ENCODE measurements around the gene ERVK3-1.
A peak's percentile ranks its signal among the peaks of the same experiment; 100 is the strongest.
"Not testable (repeated sequence)": the region's sequence is repeated elsewhere in the genome, so short reads cannot be mapped to it uniquely, and the experiment has no call there.

ERVK3-1 gene

DNA sequence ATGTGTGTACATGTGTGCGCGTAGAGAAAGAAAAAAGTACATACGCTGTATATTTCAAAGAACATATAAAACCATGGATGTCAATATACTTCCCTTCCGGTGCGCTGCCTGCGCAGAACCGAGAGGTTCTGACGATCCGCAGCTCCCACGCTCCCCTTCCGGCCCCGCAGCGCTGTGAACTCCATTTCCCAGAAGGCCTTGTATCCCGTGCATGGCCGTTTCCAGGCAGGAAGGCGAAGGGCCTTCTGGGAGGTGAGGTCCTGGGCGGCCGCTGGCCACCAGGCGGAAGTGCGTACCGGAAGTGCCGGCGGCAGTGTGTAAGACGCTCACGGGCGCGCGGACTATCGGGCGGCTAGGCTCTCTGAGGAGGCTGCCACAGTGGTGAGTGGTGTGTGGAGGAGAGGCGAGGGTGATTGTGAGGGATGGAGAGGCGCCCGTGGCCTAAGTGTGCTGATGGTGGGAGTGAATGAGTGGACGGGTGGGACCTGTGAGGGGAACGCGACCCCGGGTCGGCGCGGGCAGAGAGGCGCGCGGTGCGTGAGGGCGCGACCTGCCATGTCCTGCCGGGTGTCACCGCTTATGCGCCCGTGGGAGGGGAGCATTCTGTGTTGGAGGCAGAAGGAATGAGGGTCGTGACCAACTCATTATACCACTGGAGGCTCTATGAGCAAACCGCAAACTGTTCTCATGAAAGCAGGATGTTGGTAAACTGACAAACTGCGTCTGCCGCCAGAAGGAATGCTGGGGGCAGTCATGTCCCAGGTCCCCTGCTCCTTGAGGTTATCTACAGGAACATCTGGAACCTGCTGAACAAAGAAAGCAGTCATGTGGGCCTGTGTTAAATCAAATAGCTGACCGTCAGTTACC is at the start of gene ERVK3-1:
TSS of gene ERVK3-1 (plus strand) at position 313 of the 867 bp plus-strand sequence. CDS start 6,792 bp downstream, outside the sequence.
- peak; percentile 93 for DNase-seq (ENCODE audit: low read depth)

DNA sequence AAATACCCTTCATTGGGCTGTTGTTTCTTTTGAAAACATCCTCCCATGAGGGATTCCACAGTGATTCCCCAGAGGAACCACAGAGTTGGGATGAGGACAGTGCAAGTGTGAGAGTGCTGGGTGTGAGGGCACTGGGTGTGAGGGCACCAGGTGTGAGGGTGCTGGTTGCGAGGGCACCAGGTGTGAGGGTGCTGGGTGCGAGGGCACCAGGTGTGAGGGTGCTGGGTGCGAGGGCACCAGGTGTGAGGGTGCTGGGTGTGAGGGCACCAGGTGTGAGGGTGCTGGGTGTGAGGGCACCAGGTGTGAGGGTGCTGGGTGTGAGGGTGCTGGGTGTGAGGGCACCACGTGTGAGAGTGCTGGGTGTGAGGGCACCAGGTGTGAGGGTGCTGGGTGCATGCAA is 46.9 kb upstream of the ERVK3-1 start:
- not testable (repeated sequence) for DNase-seq (ENCODE audit: low read depth)

GRCh38 chr19:58261600-58261967 is 43.6 kb upstream of the ERVK3-1 start:
- DNase-seq (ENCODE audit: low read depth) = no peak

DNA sequence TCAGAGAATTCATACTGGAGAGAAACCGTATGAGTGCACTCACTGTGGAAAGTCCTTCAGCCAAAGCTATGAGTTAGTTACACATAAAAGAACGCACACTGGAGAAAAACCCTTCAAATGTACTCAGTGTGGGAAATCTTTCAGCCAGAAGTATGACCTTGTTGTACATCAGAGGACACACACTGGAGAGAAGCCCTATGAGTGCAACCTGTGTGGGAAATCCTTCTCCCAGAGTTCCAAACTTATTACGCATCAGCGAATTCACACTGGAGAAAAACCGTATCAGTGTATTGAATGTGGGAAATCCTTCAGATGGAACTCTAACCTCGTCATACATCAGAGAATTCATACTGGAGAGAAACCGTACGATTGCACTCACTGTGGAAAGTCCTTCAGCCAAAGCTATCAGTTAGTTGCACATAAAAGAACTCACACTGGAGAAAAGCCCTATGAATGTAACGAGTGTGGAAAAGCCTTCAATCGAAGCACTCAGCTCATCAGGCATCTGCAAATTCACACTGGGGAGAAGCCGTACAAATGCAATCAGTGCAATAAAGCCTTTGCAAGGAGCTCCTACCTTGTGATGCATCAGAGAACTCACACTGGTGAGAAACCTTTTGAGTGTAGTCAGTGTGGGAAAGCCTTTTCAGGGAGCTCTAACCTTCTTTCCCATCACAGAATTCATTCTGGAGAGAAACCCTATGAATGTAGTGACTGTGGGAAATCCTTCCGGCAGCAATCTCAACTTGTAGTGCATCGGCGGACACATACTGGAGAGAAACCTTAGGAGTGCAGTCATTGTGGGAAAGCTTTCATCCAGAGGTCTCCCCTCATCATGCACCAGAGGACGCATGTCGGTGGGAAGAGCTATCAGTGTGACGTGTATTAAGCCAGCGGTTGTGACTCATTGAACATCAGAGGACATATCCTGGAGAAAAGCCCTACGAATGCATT is 42.9 kb upstream of the ERVK3-1 start:
- DNase-seq (ENCODE audit: low read depth) = no peak

GRCh38 chr19:58262922-58263296 is 42.3 kb upstream of the ERVK3-1 start:
- DNase-seq (ENCODE audit: low read depth) = no peak

GRCh38 chr19:58265100-58265499 is 40.1 kb upstream of the ERVK3-1 start:
- DNase-seq (ENCODE audit: low read depth) = no peak

- no peak for DNase-seq (ENCODE audit: low read depth)
These were observed 36.8 kb upstream of the ERVK3-1 start for GRCh38 chr19:58268344-58268743.

GRCh38 chr19:58274771-58275201 is 30.4 kb upstream of the ERVK3-1 start:
- DNase-seq (ENCODE audit: low read depth) = no peak

GRCh38 chr19:58275564-58275963 is 29.6 kb upstream of the ERVK3-1 start:
- no peak for DNase-seq (ENCODE audit: low read depth)

GRCh38 chr19:58277197-58277596 is 28.0 kb upstream of the ERVK3-1 start:
- DNase-seq (ENCODE audit: low read depth) = no peak

- no peak for DNase-seq (ENCODE audit: low read depth)
These were observed 27.2 kb upstream of the ERVK3-1 start for GRCh38 chr19:58277748-58278540.

DNA sequence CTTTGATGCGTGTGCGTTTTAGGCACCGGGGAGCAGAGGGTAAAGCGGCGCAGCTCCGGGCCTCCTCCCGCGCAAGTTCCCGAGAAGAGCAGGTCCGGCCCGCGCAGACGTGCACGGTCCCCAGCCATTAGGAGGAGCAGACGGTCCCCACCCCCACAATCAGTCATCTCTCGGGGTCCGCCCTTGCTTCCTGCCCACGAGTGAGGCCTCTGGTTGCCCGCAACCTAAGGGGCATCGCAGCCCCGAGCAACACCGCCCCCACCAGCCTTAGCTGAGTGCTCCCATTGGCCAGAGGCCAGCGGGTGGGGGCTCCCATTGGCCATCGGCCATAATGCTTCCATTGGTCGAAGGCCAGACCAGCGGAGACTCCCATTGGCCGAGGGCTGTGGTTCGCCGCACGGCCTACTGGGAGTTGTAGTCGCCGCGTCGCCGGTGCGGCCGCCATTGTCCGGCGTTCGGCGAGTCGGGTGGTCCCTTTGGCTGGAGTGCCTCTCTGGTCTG is 26.6 kb upstream of the ERVK3-1 start, which contains the start of gene ZNF8:
TSS of gene ZNF8 (plus strand) at position 415 of the 501 bp plus-strand sequence. CDS start 127 bp downstream, outside the sequence.
- peak; percentile 96 for DNase-seq (ENCODE audit: low read depth)

DNA sequence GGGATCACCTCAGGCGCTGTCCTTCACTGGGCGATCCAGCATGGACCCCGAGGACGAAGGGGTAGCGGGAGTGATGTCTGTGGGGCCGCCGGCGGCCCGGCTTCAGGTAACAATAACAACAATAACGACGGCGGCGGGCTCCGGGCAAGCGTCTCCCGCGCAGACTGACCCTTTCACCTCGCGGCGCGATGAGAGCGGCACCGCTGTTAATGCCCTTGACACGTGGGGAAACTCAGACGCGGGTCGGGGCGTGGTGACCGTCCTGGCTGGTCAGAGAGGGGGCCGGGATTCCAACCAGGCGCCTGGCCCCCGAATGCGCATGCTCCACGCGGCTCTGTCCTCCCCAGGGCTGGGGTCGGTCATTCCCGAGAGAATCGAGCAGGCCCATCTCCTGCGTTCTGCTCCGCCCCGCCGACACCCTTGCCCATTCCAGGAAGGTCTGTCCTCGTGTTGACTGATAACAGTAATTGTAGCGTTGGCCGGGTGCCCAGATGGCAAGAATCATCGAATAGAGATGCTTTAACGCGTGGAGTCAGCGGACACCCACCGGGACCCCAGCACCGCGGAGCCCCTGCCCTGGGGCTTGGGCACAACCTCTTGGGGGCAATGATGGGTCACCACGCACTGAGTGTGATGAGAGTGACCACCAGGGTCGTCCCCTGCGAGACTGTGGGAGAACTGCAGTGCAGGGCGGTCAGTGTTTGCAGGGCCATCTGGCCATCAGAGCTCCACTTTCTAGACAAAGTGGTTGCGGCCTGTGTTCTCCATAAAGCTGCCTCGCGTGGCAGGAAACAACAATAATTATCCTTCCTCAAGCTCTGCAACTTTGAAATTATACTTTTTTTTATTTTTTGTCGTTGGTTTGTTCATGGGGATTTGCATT is 25.9 kb upstream of the ERVK3-1 start:
- DNase-seq (ENCODE audit: low read depth) = peak; percentile 15

DNA sequence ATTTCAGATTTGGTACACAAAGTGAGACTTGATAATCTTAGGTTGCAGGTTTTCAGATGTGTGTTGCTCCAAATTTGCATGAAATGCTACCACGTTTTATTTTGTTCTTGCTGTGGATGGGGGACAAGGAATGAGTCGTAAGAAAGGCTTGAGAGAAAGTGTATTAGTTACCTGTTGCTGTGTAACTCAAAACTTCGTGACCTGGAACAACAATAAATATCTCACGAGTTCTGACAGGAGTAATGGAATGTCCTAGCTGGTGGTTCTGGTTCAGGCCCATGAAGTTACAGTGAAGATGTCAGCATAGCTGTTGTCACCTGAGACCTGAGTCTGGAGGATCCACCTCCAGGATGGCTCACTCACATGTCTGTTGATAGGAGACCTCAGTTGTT is 25.3 kb upstream of the ERVK3-1 start:
- DNase-seq (ENCODE audit: low read depth) = no peak

- no peak for DNase-seq (ENCODE audit: low read depth)
These were observed 21.0 kb upstream of the ERVK3-1 start for GRCh38 chr19:58284199-58284598.

GRCh38 chr19:58291943-58292342 is 13.2 kb upstream of the ERVK3-1 start:
- no peak for DNase-seq (ENCODE audit: low read depth)

DNA sequence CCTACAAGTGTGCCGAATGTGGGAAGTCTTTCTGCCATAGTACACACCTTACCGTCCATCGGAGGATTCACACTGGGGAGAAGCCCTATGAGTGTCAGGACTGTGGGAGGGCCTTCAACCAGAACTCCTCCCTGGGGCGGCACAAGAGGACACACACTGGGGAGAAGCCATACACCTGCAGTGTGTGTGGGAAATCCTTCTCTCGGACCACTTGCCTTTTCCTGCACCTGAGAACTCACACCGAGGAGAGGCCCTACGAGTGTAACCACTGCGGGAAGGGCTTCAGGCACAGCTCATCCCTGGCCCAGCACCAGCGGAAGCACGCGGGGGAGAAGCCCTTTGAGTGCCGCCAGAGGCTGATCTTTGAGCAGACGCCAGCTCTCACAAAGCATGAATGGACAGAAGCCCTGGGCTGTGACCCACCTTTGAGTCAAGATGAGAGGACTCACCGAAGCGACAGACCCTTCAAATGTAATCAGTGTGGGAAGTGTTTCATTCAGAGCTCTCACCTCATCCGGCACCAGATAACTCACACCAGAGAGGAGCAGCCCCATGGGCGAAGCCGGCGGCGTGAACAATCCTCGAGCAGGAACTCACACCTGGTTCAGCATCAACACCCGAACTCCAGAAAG is 10.3 kb upstream of the ERVK3-1 start:
- no peak for DNase-seq (ENCODE audit: low read depth)

GRCh38 chr19:58296104-58296503 is 9.1 kb upstream of the ERVK3-1 start:
- DNase-seq (ENCODE audit: low read depth) = no peak

GRCh38 chr19:58300620-58301019 is 4.6 kb upstream of the ERVK3-1 start:
- DNase-seq (ENCODE audit: low read depth) = no peak

DNA sequence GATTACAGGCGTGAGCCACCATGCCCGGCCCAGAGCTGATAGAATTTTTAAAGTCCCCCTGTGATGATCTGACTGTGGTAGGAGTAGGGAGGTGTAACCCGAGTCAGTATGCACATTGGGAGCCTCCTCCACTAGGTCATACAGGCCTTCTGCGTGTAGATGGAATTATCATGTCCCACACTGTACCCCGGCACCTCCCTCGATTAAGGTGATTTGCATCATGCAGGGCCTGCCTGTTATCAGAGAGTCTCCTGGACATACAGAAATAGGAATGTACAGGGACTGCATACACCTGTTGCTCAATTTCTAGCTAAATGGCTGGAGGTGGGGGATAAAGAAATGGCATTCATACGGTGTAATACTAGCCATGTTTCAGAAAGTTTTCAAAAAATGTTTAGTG is 922 bp upstream of the ERVK3-1 start:
- DNase-seq (ENCODE audit: low read depth) = no peak
